Inflammatory macrophage treated with lipopolysaccharide for 4 hours (primary cell): Measurements from ENCODE around the gene MTERF4.

Source experiments
- DNase-seq: peaks from one replicate; pipeline ENCODE4 v3.0.0-alpha.2; 2020

The MTERF4 gene

GRCh38 chr2:241087420-241088268, 14.4 kb downstream of the MTERF4 start:
- no peak for DNase-seq

GRCh38 chr2:241084856-241085444, 17.1 kb downstream of the MTERF4 start:
- no peak for DNase-seq

GRCh38 chr2:241083091-241083415, 19.0 kb downstream of the MTERF4 start:
- DNase-seq, result no peak

GRCh38 chr2:241082341-241083090, 19.6 kb downstream of the MTERF4 start:
- no peak for DNase-seq

- no peak for DNase-seq
Observed at GRCh38 chr2:241081643-241082340, 20.3 kb downstream of the MTERF4 start.

GRCh38 chr2:241081190-241081642, 20.9 kb downstream of the MTERF4 start:
- DNase-seq, result no peak

GRCh38 chr2:241080405-241081189, 21.5 kb downstream of the MTERF4 start:
- DNase-seq, result no peak

- no peak for DNase-seq
Observed at GRCh38 chr2:241074901-241075540, 27.1 kb downstream of the MTERF4 start.

- no peak for DNase-seq
Observed at GRCh38 chr2:241074065-241074818, 27.8 kb downstream of the MTERF4 start.

GRCh38 chr2:241073166-241074064, 28.7 kb downstream of the MTERF4 start:
- DNase-seq, result no peak

- DNase-seq, result no peak
Observed at GRCh38 chr2:241072553-241073165, 29.4 kb downstream of the MTERF4 start.

GRCh38 chr2:241072151-241072550, 29.9 kb downstream of the MTERF4 start:
- DNase-seq, result no peak

- DNase-seq, result no peak
Observed at GRCh38 chr2:241071677-241072111, 30.4 kb downstream of the MTERF4 start.

GRCh38 chr2:241070811-241071676, 31.0 kb downstream of the MTERF4 start:
- DNase-seq, result no peak

GRCh38 chr2:241070361-241070760, 31.7 kb downstream of the MTERF4 start:
- DNase-seq, result no peak

GRCh38 chr2:241069821-241070281, 32.2 kb downstream of the MTERF4 start:
- no peak for DNase-seq

- no peak for DNase-seq
Observed at GRCh38 chr2:241068942-241069810, 32.9 kb downstream of the MTERF4 start.
